Endothelial cell of umbilical vein (primary cell): ENCODE measurements around the gene CARMIL3. TPM values are rescaled to one million over a fixed set of nuclear protein-coding genes. Genes with fewer than 3 reads are reported as not detected.
A peak's percentile ranks its signal among the peaks of the same experiment; 100 is the strongest.

Experiments used
- BruUV-seq: library from RNA; stranded (reverse); fragments of 400-500 nt; replicated peaks from 2 replicates; lab custom pipeline; 2021; lab: Mats Ljungman, UMichigan
- CTCF ChIA-PET: fragments of 300-600, 350-600 bp; sonication (Branson Sonifier 250); formaldehyde crosslinking; loops from one replicate; lab custom pipeline; 2021; ENCODE audit warnings: antibody characterized with exemption, inconsistent platforms; lab: Charles Lee
- POLR2A ChIA-PET: fragments of 300-600, 350-600 bp; sonication (Branson Sonifier 250); formaldehyde crosslinking; loops from one replicate; lab custom pipeline; 2021; ENCODE audit warnings: antibody characterized with exemption, inconsistent platforms; lab: Charles Lee
- DNase-seq: peaks from one replicate; pipeline ENCODE4 v3.0.0-alpha.2; 2011; ENCODE audit warnings: low read depth, low spot score
- FAIRE-seq: peaks from 2 replicates; lab custom pipeline; 2011; peaks lifted over from hg19 to GRCh38; lab: Jason Lieb, UNC
- H2AFZ ChIP-seq: 2 replicates; pipeline ENCODE4 v1.6.0; 2012; ENCODE audit warnings: low read depth, low read length, control low read depth, inconsistent platforms
- H3K27ac ChIP-seq: 2 replicates; pipeline ENCODE4 v1.5.1; 2011; ENCODE audit warnings: low read depth, mild to moderate bottlenecking, control low read depth, low read length, moderate library complexity; ENCODE audit not compliant: insufficient read depth
- H3K27me3 ChIP-seq, 2 experiments: 2 replicates each; pipeline versions ENCODE4 v1.6.0 to v1.6.1; 2011; ENCODE audit warnings: low read length in 2 of 2, mixed read lengths in 1 of 2; ENCODE audit not compliant: control insufficient read depth in 2 of 2, insufficient read depth in 2 of 2
- H3K36me3 ChIP-seq, 2 experiments: 2 replicates in 1 of 2; 3 replicates in 1 of 2; pipeline ENCODE4 v1.5.1; 2011; ENCODE audit warnings: low read length in 2 of 2, mild to moderate bottlenecking in 1 of 2, moderate library complexity in 1 of 2; ENCODE audit not compliant: control insufficient read depth in 2 of 2, insufficient read depth in 2 of 2; ENCODE audit errors: extremely low read depth in 1 of 2
- H3K4me1 ChIP-seq: 3 replicates; pipeline ENCODE4 v1.5.1; 2011; ENCODE audit warnings: mild to moderate bottlenecking, low read length; ENCODE audit not compliant: control insufficient read depth, insufficient read depth; ENCODE audit errors: extremely low read depth
- H3K4me2 ChIP-seq: 2 replicates; pipeline ENCODE4 v1.6.1; 2011; ENCODE audit warnings: low read length, control low read depth, mixed read lengths; ENCODE audit not compliant: insufficient read depth
- H3K4me3 ChIP-seq, 3 experiments: fragments of 200-600 bp in 1 of 3; sonication (generic), shearing (Covaris generic) in 1 of 3; replicated peaks in 1 of 3; 2 replicates each; pipeline ENCODE4 v1.5.1; 2011 to 2016; ENCODE audit warnings: control low read depth in 3 of 3, low read length in 3 of 3, mild to moderate bottlenecking in 2 of 3, inconsistent platforms in 1 of 3, low read depth in 1 of 3, moderate library complexity in 1 of 3; ENCODE audit not compliant: insufficient read depth in 1 of 3
- H3K79me2 ChIP-seq: 2 replicates; pipeline ENCODE4 v1.6.0; 2012; ENCODE audit warnings: low read length, inconsistent platforms; ENCODE audit not compliant: control insufficient read depth, insufficient read depth
- H3K9ac ChIP-seq: replicated peaks from 2 replicates; pipeline ENCODE3; 2011; ENCODE audit warnings: low read length, control low read depth; ENCODE audit not compliant: insufficient read depth; ENCODE audit errors: extremely low read depth
- H3K9me1 ChIP-seq: replicated peaks from 3 replicates; pipeline ENCODE4 v1.6.0; 2011; ENCODE audit warnings: mild to moderate bottlenecking, low read length; ENCODE audit not compliant: control insufficient read depth, insufficient read depth; ENCODE audit errors: extremely low read depth
- H3K9me3 ChIP-seq: replicated peaks from 2 replicates; pipeline ENCODE4 v1.5.1; 2012; ENCODE audit warnings: low read length, inconsistent platforms; ENCODE audit not compliant: control insufficient read depth, insufficient read depth
- H4K20me1 ChIP-seq: replicated peaks from 2 replicates; pipeline ENCODE3; 2011; ENCODE audit warnings: mild to moderate bottlenecking, low read length; ENCODE audit not compliant: control insufficient read depth, insufficient read depth; ENCODE audit errors: extremely low read depth
- CTCF ChIP-seq, 2 donors: IDR thresholded peaks; 1 replicate in 1 of 2; 2 replicates in 1 of 2; pipeline ENCODE4 v1.5.1; 2011; ENCODE audit warnings: low read length in 2 of 2, mild to moderate bottlenecking in 2 of 2, moderate library complexity in 2 of 2, control low read depth in 1 of 2, inconsistent platforms in 1 of 2, low read depth in 1 of 2; ENCODE audit not compliant: insufficient read depth in 1 of 2; ENCODE audit errors: extremely low read depth in 1 of 2
- EZH2 ChIP-seq: IDR thresholded peaks from 2 replicates; pipeline ENCODE4 v1.6.1; 2012; ENCODE audit warnings: borderline replicate concordance, low read depth, mild to moderate bottlenecking, moderate library complexity, low read length, inconsistent platforms; ENCODE audit not compliant: severe bottlenecking
- GATA2 ChIP-seq: IDR thresholded peaks from 2 replicates; pipeline ENCODE4 v1.7.0; 2011; ENCODE audit warnings: low read depth, mild to moderate bottlenecking, moderate library complexity, mixed read lengths, low read length; ENCODE audit not compliant: insufficient read length, insufficient read depth
- MYC ChIP-seq: IDR thresholded peaks from one replicate; pipeline ENCODE4 v1.6.1; 2011; ENCODE audit warnings: mild to moderate bottlenecking, low read depth, low read length
- dilution Hi-C: fragments of 300-500 bp; cut with MboI; formaldehyde crosslinking; loops from one replicate; pipeline ENCODE4 v1.15.0; 2019; ENCODE audit warnings: low sequenced_read_pairs; ENCODE audit not compliant: extremely low pct_ligation_motif_present
- intact Hi-C: fragments of 100-400 bp; cut with micrococcal nuclease; formaldehyde crosslinking; loops from one replicate; pipeline ENCODE4 v1.10.0; 2022
- polyA plus RNA-seq, 4 experiments: library from polyadenylated mRNA; depleted of rRNA in 3 of 4; stranded (reverse) in 3 of 4; unstranded in 1 of 4; fragments of >200 nt; gene quantifications; 2 replicates each; pipeline versions ENCODE4 v1.2.1 to v1.2.3, GENCODE V29; 2011 to 2012; ENCODE audit warnings: missing spikeins in 1 of 4
- total RNA-seq: library from RNA; stranded (reverse); gene quantifications from 2 replicates; pipeline ENCODE4 v1.2.3, GENCODE V29; 2021

CARMIL3 gene
- total and polyA plus RNA-seq, 2 donors (not counting 3 experiments of a cell fraction or from before 2014, with no cell fraction given) = 0.03 TPM; not detected in 1

- Histone ChIP-seq H4K20me1 (no peaks in the 10 kb centered on the region), H3K9ac (peak overlapping the region; percentile 88), H3K27ac (peak overlapping the region; percentile 88), H3K36me3 (peaks cover 8 to 18% of the 10 kb centered on the region in 2 experiments), H3K27me3 (no peaks in the 10 kb centered on the region), H2AFZ (peak overlapping the region; percentile 87), H3K9me3 (no peaks in the 10 kb centered on the region), H3K79me2 (no peaks in the 10 kb centered on the region), H3K4me1 (peaks cover 13% of the 10 kb centered on the region), H3K9me1 (no peaks in the 10 kb centered on the region), H3K4me3 (peak overlapping the region; percentile 40 to 92 (median 84)), H3K4me2 (peak overlapping the region; percentile 96)
- dilution Hi-C loops (no loop called here), intact Hi-C loops (loop anchor here (1.0 to 2.0 kb wide), 2 partner anchors 73 to 117 kb away; partner anchors contain the start of genes GMPR2, IPO4 and NEDD8)
- ChIA-PET POLR2A (interaction anchor here (0.6 to 2.3 kb wide), 8 partner anchors 9 to 31 kb away, joined by 3 to 13 read pairs (median 7); partner anchors contain the start of genes EMC9, PCK2, PSME1 and PSME2), CTCF (interaction anchor here (1.1 to 3.3 kb wide), 14 partner anchors 11 to 316 kb away, joined by 3 to 27 read pairs (median 6); partner anchors contain the start of genes EMC9, IRF9 and PSME1)
- DNase-seq (no peak), FAIRE-seq (peak; percentile 8)
- TF ChIP-seq EZH2 = no peak
- no peak for TF ChIP-seq MYC
- no peak for TF ChIP-seq GATA2
- no peak for TF ChIP-seq CTCF (IDR thresholded peaks at IDR 0.05; ENCODE audit: extremely low read depth in 1 of 2, insufficient read depth in 1 of 2, low read depth in 1 of 2, low read length in 2 of 2)
- BruUV-seq = no TSS peak
Measured at GRCh38 chr14:24115422-24116127, 63.8 kb downstream of the CARMIL3 start.
